ENCODE data around the gene TNFSF13B. TPM values are rescaled to one million over a fixed set of nuclear protein-coding genes. Genes with fewer than 3 reads are reported as not detected.

Gene TNFSF13B
- total and polyA plus RNA-seq, 2 of the 8 experiments (the other 6 are each of a cell fraction or from before 2014, with no cell fraction given), result not detected

GRCh38 chr13:108325863-108326262 is 56.3 kb downstream of the TNFSF13B start:
- Histone ChIP-seq H4K8ac (ENCODE audit: extremely low read depth, insufficient read depth, low read length) (no peak overlapping the region), H3K23me2 (ENCODE audit: low read depth, low read length) (no peaks in the 10 kb centered on the region), H3K56ac (replicated peaks; ENCODE audit: insufficient read length, low read depth, low read length) (no peak overlapping the region), H4K5ac (ENCODE audit: insufficient read length, low read depth, low read length) (no peak overlapping the region), H2BK20ac (ENCODE audit: low read length) (no peak overlapping the region), H3K14ac (ENCODE audit: insufficient read length) (no peak overlapping the region), H2AFZ (ENCODE audit: low read length) (no peak overlapping the region), H3K4me2 (ENCODE audit: insufficient read depth in 1 of 2, low read depth in 2 of 2, low read length in 2 of 2) (no peak overlapping the region), H3K27ac (ENCODE audit: low read depth, low read length) (no peak overlapping the region), H3K4me1 (replicated peaks in 1 of 4; ENCODE audit: control insufficient read depth in 3 of 4, insufficient read depth in 4 of 4, low read length in 3 of 4) (peaks cover 0 to 12% (median 2%) of the 10 kb centered on the region in 4 experiments; a peak in 1 of 7 replicates), H3K36me3 (ENCODE audit: control insufficient read depth in 2 of 4, insufficient read depth in 4 of 4, low read length in 3 of 4) (no peaks in the 10 kb centered on the region), H2BK5ac (ENCODE audit: low read depth, low read length) (no peak overlapping the region), H3K79me1 (ENCODE audit: low read depth, low read length) (no peaks in the 10 kb centered on the region), H3K23ac (ENCODE audit: insufficient read length) (no peak overlapping the region), H2AK5ac (ENCODE audit: low read depth, low read length) (no peak overlapping the region), H2BK12ac (ENCODE audit: low read depth, low read length) (no peak overlapping the region), H3K9ac (replicated peaks in 1 of 4; ENCODE audit: extremely low read depth in 1 of 4, low read depth in 3 of 4, low read length in 3 of 4) (no peak overlapping the region), H2BK15ac (ENCODE audit: low read length) (no peak overlapping the region), H3K18ac (ENCODE audit: extremely low read depth, low read length) (no peak overlapping the region), H4K91ac (replicated peaks; ENCODE audit: insufficient read length, low read length) (no peak overlapping the region), H3K9me3 (ENCODE audit: insufficient read depth in 2 of 2, low read depth in 1 of 2, low read length in 1 of 2) (no peaks in the 10 kb centered on the region), H3K4me3 (ENCODE audit: extremely low read depth in 1 of 4, insufficient read depth in 2 of 4, low read depth in 3 of 4, low read length in 4 of 4) (no peak overlapping the region), H3K27me3 (replicated peaks in 1 of 4; ENCODE audit: control insufficient read depth in 3 of 4, extremely low read depth in 1 of 4, insufficient read depth in 3 of 4, low read length in 3 of 4) (no peaks in the 10 kb centered on the region), H4K20me1 (replicated peaks in 1 of 2; ENCODE audit: control insufficient read depth in 1 of 2, insufficient read depth in 2 of 2, low read length in 2 of 2) (no peaks in the 10 kb centered on the region), H3K4ac (replicated peaks; ENCODE audit: insufficient read length, low read depth, low read length) (no peak overlapping the region), H2BK120ac (replicated peaks; ENCODE audit: low read depth, low read length) (no peak overlapping the region), H3K79me2 (ENCODE audit: control insufficient read depth in 1 of 2, insufficient read depth in 2 of 2, low read length in 2 of 2) (no peaks in the 10 kb centered on the region)
- DNase-seq (ENCODE audit: low read depth in 1 of 2, low spot score in 2 of 2), result no peak
- CTCF ChIA-PET (ENCODE audit: partially characterized antibody), result interaction anchor here (0.7 to 1.5 kb wide), 3 partner anchors 16 to 871 kb away, joined by 3 to 6 read pairs (median 5); no protein-coding TSS in a partner anchor
- POLR2A ChIA-PET (ENCODE audit: partially characterized antibody), result no interaction called here
- no peak for FAIRE-seq
- no peak for TF ChIP-seq ZNF274 (IDR thresholded peaks at IDR 0.05; ENCODE audit: borderline replicate concordance, extremely low read depth, low read length)
- no peak for TF ChIP-seq SRF (IDR thresholded peaks at IDR 0.05; ENCODE audit: low read depth, low read length)
- no peak for TF ChIP-seq GTF2F1 (IDR thresholded peaks at IDR 0.05; ENCODE audit: borderline replicate concordance, low read depth, low read length)
- TF ChIP-seq RFX5 (IDR thresholded peaks at IDR 0.05; ENCODE audit: borderline replicate concordance, low read depth, low read length), result no peak
- TF ChIP-seq YY1 (IDR thresholded peaks at IDR 0.05; ENCODE audit: low read depth, low read length), result no peak

Measured in H1 (cell line).